CD4-positive, alpha-beta T cell treated with Interleukin-6 for 4 hours (primary cell): ENCODE measurements around the gene PRKAA2.
"Not testable (repeated sequence)": the region's sequence is repeated elsewhere in the genome, so short reads cannot be mapped to it uniquely, and the experiment has no call there.

Experiments used
- DNase-seq: peaks from one replicate; pipeline ENCODE4 v3.0.0-alpha.2; 2020; ENCODE audit warnings: mixed read lengths

The PRKAA2 gene

DNA sequence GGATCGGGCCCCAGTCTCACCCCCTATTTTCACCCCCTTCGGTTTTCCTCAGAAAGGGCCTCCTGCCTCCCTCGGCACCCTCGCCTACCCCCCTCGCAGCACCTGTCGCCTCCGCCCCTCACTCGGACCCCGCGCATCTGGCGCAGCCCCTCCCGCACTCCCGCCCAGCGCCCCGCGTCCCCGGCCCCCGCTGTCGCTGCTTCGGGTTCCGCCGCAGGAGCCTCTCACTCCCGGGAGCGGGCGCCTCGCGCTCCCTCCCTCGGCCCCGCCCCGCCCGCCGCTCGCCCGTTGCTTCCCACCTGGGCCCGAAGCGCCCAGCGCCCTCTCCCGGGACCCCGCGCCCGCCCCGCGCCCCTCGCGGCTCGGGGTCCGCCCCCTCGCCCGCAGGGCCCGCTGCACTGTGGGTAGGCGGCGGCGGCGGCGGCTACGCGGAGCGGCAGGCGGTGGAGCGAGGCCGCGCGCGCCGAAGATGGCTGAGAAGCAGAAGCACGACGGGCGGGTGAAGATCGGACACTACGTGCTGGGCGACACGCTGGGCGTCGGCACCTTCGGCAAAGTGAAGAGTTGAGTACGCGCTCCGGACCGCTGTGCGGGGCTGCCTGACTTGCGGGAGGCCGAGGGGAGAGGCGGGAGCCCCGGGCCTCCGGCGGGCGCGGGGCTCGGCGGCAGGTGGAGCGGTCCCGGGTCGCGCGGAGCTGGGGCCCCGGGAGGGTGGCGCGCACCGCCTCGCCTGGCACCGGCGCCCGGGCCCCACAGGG lies at the start of gene PRKAA2:
PRKAA2 (plus strand) TSS at position 396 of the 758 bp plus-strand sequence; CDS start at position 470, 74 bp downstream.
- DNase-seq: no peak

DNA sequence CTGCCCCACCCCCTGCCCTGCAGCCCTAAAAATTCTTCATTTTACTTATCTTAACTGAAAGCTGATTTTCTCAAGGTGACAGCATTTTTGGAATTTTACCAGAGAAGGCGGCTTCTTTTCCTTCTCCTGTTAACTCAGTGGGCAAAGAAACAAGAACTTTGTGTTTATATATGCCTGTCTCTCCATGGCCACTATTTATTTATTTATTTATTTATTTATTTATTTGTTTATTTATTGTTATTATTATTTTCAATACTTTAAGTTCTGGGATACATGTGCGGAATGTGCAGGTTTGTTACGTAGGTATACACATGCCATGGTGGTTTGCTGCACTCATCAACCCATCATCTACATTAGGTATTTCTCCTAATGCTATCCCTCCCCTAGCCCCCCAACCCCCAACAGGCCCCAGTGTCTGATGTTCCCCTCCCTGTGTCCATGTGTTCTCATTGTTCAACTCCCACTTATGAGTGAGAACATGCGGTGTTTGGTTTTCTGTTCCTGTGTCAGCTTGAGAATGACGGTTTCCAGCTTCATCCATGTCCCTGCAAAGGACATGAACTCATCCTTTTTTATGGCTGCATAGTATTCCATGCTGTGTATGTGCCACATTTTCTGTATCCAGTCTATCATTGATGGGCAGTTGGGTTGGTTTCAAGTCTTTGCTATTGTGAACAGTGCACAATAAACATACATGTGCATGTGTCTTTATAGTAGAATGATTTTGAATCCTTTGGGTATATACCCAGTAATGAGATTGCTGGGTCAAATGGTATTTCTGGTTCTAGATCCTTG lies 49.5 kb upstream of the PRKAA2 start:
- not testable (repeated sequence) for DNase-seq

DNA sequence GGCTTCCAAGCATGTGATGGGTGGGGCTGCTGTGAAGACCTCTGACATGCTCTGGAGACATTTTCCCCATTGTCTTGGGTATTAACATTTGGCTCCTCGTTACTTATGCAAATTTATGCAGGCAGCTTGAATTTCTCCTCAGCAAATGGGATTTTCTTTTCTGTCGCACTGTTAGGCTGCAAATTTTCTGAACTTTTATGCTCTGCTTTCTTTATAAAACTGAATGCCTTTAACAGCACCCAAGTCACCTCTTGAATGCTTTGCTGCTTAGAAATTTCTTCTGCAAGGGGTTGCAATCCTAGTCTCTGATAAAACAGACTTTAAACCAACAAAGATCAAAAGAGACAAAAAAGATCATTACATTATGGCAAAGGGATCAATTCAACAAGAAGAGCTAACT lies 35.0 kb upstream of the PRKAA2 start:
- DNase-seq: not testable (repeated sequence)

DNA sequence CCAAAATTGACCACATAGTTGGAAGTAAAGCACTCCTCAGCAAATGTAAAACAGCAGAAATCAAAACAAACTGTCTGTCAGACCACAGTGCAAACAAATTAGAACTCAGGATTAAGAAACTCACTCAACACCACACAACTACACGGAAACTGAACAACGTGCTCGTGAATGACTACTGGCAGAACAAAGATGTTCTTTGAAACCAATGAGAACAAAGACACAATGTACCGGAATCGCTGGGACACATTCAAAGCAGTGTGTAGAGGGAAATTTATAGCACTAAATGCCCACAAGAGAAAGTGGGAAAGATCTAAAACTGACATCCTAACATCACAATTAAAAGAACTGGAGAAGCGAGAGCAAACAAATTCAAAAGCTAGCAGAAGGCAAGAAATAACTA lies 34.3 kb upstream of the PRKAA2 start:
- not testable (repeated sequence) for DNase-seq

DNA sequence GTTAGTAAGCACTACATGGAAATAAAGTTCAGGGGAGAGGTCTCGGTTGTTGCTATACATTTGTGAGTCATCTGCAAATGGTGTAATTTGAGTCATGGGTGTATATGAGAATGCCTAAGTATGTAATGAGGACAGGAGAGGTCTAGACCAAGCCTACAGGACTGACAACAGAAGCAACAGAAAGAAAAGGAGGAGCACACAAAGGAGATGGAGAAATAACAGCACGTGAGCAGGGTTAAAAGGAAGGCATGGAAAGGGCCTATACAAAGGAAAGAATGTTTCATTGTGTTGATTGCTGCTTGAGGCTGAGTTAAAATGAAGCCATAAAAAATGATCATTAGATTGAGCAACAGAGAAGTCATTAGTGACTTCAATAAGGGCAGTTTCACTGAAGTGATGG lies 28.0 kb upstream of the PRKAA2 start:
- no peak for DNase-seq

DNA sequence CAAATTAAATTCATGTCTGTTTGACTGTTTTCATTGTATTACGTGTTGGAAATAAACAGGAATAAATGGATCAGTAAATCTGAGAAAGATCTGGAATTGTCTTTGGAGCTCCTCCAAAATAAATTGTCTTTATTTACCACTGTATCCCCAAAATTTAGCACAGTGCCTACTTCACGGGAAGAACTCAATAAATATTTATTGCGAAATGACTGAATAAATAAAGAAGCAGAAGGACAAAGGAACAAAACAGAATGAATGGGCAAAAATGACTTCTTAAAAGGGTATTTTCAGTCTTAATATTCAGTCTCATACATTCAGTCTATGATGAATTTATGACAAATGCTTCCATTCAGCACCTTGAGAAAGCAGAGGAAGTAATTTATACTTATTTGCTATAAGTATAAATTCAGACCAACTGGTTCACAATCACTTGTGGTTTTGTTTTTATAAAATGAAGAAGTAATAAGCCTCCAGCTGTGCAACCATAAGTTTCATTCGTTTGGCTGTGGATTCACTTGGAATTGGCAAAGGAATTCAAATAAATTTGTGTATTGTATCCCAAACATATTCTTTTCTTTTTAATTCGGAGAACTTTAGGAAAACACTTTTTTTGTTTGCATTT lies 19.2 kb upstream of the PRKAA2 start:
- no peak for DNase-seq

DNA sequence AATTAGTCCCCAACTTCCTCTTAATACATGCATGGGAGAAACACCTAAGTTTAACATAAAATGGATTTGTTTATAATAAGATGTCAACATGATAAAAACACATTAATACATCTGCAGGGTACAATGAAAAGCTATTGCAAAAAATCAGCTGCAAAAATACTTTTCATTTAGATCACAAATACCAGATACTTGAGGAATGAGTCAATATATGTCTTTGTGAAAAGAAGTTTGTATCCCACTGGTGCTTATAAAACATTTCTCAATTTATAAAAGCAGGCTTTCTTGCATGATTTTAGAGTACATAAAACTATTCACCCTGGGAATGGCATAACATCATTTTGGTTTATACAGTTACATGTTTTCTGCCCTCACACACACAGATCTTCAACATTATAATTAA lies 18.6 kb upstream of the PRKAA2 start:
- no peak for DNase-seq

DNA sequence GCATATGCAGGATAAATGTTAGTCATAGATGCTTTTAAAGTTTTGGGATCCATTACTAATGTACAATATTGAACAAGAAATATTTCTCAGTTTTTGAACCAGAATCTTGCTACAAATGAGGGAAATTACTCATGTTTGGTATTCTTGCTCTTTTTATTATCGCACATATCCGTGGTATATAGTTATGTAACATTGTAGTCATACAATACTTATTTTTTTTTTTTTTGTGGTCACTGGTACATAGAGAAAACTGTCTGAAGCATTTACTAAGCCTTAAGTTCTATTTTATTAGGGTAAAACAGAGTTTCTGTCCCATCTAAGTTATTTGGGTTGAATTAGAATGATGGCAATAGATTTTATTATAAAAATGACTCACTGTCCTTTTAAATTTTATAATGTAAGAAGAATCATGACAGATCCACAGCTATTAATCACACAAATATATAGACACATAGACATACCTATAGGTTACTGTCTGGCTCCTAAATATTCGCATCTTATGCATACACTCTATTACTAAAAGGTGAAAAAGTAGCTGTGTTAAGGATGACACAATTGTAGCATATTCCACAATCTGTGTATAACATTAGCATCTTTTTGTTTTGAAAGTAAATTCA lies 18.0 kb upstream of the PRKAA2 start:
- DNase-seq: no peak

DNA sequence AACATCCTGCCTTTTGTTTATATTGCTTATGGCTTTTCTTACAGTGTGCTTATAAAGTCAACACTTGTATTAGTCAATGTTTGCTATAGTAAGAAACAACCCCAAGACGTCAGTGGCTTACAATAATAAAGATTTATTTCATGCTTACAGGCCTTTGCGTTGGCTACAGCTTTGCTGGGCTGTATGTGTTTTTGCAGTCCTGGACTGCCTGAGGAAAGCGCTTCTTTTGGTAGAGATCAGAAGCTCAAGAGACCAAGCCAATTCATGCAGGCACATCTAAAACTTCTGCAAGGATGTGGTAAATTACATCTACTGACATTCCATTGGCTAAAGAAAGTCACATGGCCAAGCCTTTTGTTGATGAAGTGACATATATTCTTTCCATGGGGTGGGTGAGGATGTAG lies 17.5 kb upstream of the PRKAA2 start:
- DNase-seq: no peak

DNA sequence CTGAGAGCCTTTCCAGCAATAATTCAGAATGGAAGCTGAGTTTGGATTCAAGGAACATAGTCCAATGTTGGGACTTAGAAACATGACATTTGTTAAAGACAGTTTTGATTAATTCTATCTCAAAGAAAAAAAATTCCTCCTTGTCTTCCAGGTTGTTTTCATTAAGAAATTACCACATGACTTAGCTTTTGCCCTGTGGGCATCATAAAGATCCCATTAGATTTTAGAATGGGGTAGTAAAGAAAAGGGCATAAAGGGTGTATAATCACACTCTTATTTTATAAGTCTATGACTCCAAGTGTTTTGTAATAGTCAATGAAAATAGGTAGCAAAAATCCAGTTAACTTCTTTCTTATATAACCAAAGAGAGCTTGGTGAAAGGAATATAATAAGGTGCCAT lies 14.3 kb upstream of the PRKAA2 start:
- DNase-seq: no peak

DNA sequence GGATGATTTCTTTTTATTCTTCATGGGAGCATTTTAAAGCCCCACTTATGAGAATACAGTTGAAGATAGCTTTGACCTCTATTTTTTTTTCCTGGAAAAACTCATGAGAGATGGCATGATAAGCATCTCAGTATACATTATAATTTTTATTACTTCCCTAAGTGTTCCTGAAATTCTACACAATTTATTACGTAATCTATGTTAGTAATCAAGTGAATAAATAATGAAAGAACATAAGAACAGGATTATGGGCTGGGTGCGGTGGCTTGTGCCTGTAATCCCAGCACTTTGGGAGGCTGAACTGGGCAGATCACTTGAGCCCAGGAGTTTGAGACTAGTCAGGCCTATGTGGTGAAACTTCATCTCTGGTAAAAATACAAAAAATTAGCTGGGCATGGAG lies 13.2 kb upstream of the PRKAA2 start:
- no peak for DNase-seq

DNA sequence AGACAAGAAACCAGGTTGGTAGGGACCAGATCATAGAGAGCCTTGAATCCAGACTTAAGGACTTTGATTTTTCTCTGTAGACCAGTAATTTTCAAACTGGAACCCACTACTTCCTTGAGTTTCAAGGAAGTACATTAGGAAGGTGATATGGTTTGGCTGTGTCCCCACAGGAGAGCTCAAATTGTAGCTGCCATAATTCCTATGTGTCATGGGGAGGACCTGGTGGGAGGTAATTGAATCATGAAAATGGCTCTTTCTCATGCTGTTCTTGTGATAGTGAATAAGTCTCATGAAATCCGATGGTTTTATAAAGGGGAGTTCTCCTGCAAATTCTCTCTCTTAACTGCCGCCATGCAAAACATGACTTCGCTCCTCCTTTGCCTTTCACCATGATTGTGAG lies 10.1 kb upstream of the PRKAA2 start:
- no peak for DNase-seq

DNA sequence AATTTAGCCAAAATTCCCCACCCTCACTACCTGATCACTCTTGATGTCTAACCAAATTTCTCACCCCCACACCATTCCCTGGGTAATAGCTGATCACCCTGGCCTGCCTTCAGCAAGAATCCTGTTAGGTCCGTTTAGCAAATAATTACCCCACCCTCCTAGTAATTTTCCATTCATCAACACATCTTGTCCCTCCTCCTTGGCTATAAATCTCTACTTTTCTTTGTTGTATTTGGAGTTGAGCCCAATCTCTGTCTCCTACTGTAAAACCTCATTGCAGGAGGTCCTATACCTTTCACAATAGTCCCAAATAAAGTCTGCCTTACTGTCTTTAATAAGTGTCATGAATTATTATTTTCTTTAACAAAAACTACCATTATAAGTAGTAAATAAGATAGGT lies 6.9 kb upstream of the PRKAA2 start:
- DNase-seq: no peak

DNA sequence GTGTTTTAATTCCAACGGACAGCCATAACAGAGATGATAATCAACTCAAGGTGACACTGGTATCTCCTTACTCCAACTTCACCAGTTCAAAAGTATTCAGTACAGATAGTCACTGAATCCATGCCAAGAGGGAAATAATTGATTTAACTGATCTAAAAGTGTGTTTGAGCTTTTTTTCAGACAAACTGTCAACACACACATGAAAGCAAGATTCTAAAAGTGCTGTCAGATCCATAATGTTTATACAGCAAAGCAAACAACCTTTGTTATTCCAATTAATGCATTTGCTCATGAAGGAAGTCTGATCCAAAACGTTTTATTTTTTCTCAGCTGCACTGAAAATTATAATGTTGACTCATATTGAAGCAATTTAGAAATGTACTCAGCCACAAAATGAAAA lies 5.9 kb upstream of the PRKAA2 start:
- DNase-seq: no peak

DNA sequence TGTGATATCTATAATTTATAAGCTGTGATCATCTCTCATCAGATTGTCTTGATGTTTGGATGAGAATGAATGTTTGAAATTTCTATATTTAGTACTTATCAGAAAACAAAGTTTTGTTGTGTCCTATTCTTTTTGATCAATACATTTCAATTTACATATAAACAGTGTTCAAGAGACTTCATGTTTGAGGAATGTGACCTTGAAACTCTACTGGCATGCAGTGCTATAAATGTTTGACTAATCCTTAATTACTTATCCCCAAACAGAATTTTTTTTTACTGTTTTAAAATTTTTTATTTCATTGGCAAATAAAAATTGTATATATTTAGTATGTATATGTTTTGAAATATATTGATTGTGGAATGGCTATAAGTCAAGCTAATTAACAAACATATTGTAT lies 1.5 kb upstream of the PRKAA2 start:
- DNase-seq: no peak

DNA sequence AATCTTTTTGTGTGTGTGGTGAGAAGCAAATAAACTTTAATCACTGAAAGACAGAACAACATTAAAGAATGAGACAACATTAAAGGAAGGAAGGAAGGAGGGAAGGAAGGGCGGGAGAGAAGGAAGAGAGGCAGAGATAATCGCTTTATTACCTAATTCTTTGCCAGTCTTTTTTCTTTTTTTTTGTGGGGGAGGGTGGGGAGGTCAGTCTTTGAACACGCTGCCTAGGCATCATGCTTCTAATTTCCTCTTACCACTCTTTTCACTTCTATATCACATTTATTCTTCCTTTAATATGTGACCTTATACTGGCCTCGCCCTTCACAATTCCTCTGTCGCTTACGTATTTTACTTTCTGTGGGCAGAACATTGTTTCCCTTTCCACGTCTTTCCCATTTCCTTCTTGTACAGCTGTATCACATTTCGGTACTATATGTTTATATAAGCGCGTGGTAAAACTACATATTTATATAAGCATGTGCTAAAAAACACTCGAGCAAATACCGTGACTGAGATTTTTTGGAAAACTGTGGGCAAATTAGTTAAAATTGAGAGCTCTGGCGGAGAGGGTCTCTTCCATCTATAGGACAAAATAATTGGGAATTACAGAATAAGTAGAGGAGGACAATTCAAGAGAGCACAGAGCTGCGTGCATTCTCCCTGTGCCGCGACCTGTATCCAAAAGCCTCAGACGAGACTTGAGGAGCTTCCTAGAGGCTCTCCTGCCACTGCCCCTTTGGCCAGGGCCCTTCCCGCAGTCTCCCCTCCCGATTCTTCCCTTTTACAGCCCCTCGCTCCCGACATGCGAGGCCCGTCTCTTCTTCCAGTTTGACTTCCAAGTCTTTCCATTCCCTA lies 823 bp upstream of the PRKAA2 start:
- DNase-seq: no peak

DNA sequence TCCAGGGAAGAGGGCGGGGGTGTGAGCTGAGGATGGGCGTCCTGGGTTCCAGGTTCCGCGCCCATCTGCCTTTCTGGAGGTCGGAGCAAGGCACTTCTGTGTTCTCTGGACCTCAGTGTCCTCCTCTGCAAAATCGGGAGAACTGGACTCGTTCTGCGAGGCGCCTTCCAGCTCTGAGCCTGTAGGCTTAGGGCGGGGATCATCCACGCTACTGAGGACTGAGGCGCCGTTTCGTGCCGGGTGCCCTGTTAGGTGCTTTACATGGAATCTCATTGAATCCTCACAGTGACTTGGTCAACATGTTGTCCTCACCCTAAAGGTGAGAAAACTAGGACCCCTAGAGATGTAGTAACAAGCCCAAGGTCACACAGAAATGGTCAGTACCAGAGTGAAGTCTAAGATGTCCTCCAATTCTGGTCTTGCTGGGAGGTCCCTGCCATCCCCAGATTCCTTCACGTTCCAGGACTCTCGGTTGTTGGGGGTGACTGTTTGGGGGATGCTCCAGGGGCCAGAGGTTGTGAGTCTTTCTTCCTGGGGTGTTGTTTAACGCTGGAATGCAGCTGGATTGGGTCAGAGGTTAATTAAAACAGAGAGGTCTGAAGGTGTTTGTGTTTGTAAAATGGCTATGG lies 677 bp downstream of the PRKAA2 start:
- no peak for DNase-seq

DNA sequence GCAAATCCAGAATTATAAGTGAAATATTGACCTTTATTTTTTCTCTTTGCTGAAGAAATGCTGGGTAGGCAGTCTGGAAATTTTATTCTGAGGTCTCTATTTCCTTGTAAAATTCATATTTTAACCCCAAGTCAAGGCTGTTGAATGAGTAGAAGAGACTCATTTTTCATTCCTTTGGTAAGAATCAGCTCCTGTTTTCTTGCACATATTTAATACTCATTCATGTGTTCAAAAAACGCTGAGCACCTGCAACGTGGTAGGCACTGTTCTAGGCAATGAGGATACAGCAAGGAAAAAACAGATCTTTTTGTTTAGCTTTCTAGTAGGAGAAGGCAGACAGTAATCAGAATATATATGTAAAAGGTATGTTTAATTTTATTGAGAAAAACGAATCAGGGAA lies 1.5 kb downstream of the PRKAA2 start:
- DNase-seq: no peak

DNA sequence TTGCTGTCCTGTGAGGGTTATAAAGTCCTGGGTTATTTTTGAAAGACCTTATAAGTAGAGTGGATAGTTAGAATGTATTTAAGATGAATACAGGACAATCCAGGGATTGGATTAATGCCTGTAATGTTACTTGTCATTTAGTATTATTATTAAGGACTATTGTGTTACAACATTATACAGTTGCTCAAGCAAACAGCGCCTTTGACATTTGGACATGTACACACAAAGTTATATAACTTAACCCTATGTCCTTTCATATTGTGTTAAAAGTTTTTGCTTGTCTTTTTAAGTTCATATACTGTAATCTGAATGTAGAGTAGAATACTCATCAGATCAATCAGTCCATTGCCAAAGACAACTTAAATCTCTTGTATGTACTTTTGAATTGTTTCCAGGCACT lies 2.0 kb downstream of the PRKAA2 start:
- DNase-seq: no peak

DNA sequence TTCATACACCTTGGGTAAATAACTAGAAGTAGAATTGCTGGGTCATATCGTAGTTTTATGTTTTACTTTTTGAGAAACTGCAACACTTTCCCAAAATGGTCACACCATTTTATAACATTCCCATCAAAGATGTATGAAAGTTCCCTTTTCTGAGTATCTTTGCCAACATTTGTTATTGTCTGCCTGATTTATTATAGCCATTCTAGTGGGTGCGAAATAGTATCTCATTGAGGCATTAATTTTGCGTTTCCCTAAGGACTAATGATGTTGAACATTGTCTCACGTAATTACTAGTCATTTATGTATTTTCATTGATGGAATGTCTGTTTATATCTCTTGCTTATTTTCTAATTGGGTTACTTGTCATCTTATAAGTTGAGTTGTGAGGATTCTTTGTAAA lies 3.4 kb downstream of the PRKAA2 start:
- no peak for DNase-seq

DNA sequence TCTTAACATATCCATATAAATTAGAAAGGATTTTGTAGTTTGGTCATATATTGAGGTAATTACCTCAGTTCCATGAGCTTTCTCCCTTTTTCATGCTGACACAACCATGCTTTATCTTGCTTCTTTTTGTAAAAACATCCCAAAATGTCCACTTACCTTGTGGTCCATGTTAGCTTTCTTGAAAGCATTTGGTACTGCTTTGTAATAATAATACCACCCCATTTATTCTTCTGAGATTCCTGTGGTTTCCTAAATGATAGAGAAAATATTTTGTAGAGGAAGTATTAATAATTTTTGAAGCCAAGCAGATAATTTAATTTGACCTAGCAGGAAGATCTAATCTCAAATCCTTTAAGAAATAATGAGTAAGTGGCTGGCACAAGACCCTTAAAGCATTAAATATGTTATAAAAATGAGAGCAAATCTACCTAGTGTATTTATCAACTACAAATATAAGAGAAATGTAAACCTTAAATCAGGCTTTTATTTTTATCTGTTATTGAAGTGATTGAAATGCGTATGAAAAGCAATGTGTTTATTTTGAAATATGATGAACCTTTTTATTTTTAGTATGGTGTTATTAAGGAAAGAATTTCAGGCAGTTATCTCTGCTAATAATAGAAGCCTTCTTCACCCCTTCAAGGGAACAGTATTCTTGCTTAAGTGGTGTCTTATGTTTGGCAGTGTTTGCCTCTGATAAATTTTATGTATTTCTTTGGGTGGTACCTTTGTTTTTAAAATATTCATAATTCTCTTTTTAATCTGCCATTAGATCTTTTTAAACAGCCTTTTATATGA lies 9.2 kb downstream of the PRKAA2 start:
- no peak for DNase-seq
